Measurements from ENCODE around the gene EFNB2. TPM values are rescaled to one million over a fixed set of nuclear protein-coding genes. Genes with fewer than 3 reads are reported as not detected.
A peak's percentile ranks its signal among the peaks of the same experiment; 100 is the strongest.

EFNB2 gene
- total RNA-seq, 2 donors from 2014 or later: 46.1 to 52.4 TPM

- no peaks in the 10 kb centered on the region for H3K9me3 ChIP-seq
- H3K36me3 ChIP-seq: no peaks in the 10 kb centered on the region
- DNase-seq (ENCODE audit: low spot score): no peak
- no peak overlapping the region for H3K27ac ChIP-seq
- H3K27me3 ChIP-seq (replicated peaks; ENCODE audit: insufficient read depth): no peaks in the 10 kb centered on the region
- 60% methylated on average over 9 of the region's 9 CpGs for WGBS
- no peak overlapping the region for H3K4me3 ChIP-seq
- no peaks in the 10 kb centered on the region for H3K4me1 ChIP-seq (replicated peaks)
- intact Hi-C loops (cut with DNase I): no loop called here
- TF ChIP-seq POLR2A (IDR thresholded peaks at IDR 0.05) (no peak), POLR2AphosphoS5 (IDR thresholded peaks at IDR 0.05) (no peak), CTCF (IDR thresholded peaks at IDR 0.05) (no peak)
These were observed 51.4 kb downstream of the EFNB2 start for GRCh38 chr13:106484084-106484483.

- TF ChIP-seq POLR2AphosphoS5 (IDR thresholded peaks at IDR 0.05) (no peak), CTCF (IDR thresholded peaks at IDR 0.05) (no peak), POLR2A (IDR thresholded peaks at IDR 0.05) (no peak)
- Histone ChIP-seq H3K4me3 (no peak overlapping the region), H3K27me3 (replicated peaks; ENCODE audit: insufficient read depth) (no peaks in the 10 kb centered on the region), H3K4me1 (replicated peaks) (no peaks in the 10 kb centered on the region), H3K36me3 (no peaks in the 10 kb centered on the region), H3K27ac (peak overlapping the region in 1 of 2 donors; percentile 36), H3K9me3 (no peaks in the 10 kb centered on the region)
- no peak for DNase-seq (ENCODE audit: low spot score)
- intact Hi-C loops (cut with DNase I): no loop called here
- 53% methylated on average over 4 of the region's 4 CpGs for WGBS
These were observed 53.5 kb downstream of the EFNB2 start for GRCh38 chr13:106481919-106482318.

GRCh38 chr13:106480351-106480910 lies 55.0 kb downstream of the EFNB2 start:
- intact Hi-C loops (cut with DNase I): no loop called here
- DNase-seq (ENCODE audit: low spot score): no peak
- Histone ChIP-seq H3K27ac (no peak overlapping the region), H3K27me3 (replicated peaks; ENCODE audit: insufficient read depth) (no peaks in the 10 kb centered on the region), H3K4me3 (no peak overlapping the region), H3K9me3 (no peaks in the 10 kb centered on the region), H3K4me1 (replicated peaks) (no peaks in the 10 kb centered on the region), H3K36me3 (no peaks in the 10 kb centered on the region)
- WGBS: 67% methylated on average over 5 of the region's 5 CpGs
- no peak for TF ChIP-seq POLR2A (IDR thresholded peaks at IDR 0.05)
- no peak for TF ChIP-seq POLR2AphosphoS5 (IDR thresholded peaks at IDR 0.05)
- no peak for TF ChIP-seq CTCF (IDR thresholded peaks at IDR 0.05)

- Histone ChIP-seq H3K9me3 (no peaks in the 10 kb centered on the region), H3K4me3 (no peak overlapping the region), H3K27me3 (replicated peaks; ENCODE audit: insufficient read depth) (no peaks in the 10 kb centered on the region), H3K4me1 (replicated peaks) (no peaks in the 10 kb centered on the region), H3K27ac (no peak overlapping the region), H3K36me3 (no peaks in the 10 kb centered on the region)
- intact Hi-C loops (cut with DNase I): no loop called here
- 95% methylated on average over 15 of the region's 15 CpGs for WGBS
- DNase-seq (ENCODE audit: low spot score): no peak
- TF ChIP-seq POLR2A (IDR thresholded peaks at IDR 0.05) (no peak), CTCF (IDR thresholded peaks at IDR 0.05) (no peak), POLR2AphosphoS5 (IDR thresholded peaks at IDR 0.05) (no peak)
These were observed 55.5 kb downstream of the EFNB2 start for GRCh38 chr13:106479929-106480328.

- Histone ChIP-seq H3K4me3 (no peak overlapping the region), H3K36me3 (no peaks in the 10 kb centered on the region), H3K9me3 (no peaks in the 10 kb centered on the region), H3K27ac (no peak overlapping the region), H3K4me1 (replicated peaks) (no peaks in the 10 kb centered on the region), H3K27me3 (replicated peaks; ENCODE audit: insufficient read depth) (no peaks in the 10 kb centered on the region)
- TF ChIP-seq CTCF (IDR thresholded peaks at IDR 0.05): no peak
- TF ChIP-seq POLR2A (IDR thresholded peaks at IDR 0.05): no peak
- no peak for TF ChIP-seq POLR2AphosphoS5 (IDR thresholded peaks at IDR 0.05)
- intact Hi-C loops (cut with DNase I): no loop called here
- no peak for DNase-seq (ENCODE audit: low spot score)
- 63% methylated on average over 7 of the region's 7 CpGs for WGBS
These were observed 57.3 kb downstream of the EFNB2 start for GRCh38 chr13:106478116-106478515.
